HG03025 (cell line): ENCODE results near the gene PORCN.
"Not testable (repeated sequence)": the region's sequence is repeated elsewhere in the genome, so short reads cannot be mapped to it uniquely, and the experiment has no call there.

Source experiments
- ATAC-seq: cut with Tn5 transposase; IDR thresholded peaks from one replicate; pipeline ENCODE4 v1.9.1; 2021; ENCODE audit warnings: mild to moderate bottlenecking, moderate library complexity; ENCODE audit not compliant: unreplicated experiment, low FRiP score

The PORCN gene

DNA sequence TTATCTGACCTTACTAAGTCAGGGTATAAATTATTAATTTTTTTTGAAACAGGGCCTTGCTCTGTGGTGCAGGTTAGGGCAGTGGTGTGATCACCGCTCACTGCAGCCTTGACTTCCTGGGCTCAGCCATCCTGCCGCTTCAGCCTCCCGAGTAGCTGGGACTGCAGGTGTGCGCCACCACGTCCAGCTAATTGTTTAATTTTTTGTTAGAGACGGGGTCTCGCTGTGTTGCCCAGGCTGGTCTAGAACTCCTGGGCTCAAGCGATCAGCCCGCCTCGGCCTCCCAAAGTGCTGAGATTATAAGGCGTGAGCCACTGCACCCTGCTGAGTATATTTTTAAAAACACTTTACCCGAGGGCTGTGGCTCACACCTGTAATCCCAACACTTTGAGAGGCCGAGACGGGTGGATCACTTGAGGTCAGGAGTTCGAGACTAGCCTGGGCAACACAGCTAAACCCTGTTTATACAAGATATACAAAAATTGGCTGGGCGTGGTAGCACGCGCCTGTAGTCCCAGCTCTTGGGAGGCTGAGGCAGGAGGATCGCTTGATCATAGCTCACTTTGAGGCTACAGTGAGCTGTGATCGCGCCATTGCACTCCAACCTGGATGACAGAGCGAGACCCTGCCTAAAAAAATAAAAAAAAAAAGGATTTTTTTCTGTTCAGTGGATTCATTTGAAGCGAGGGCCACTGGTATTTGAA lies 30.0 kb downstream of the PORCN start:
- ATAC-seq: no peak

- peak; percentile 78 for ATAC-seq
Observed at GRCh38 chrX:48539345-48540027, 30.7 kb downstream of the PORCN start, which contains the start of gene TBC1D25. TBC1D25 (plus strand) TSS chrX:48539714; CDS start chrX:48539798, 84 bp downstream.

GRCh38 chrX:48540028-48540375 lies 31.2 kb downstream of the PORCN start:
- peak; percentile 29 for ATAC-seq

DNA sequence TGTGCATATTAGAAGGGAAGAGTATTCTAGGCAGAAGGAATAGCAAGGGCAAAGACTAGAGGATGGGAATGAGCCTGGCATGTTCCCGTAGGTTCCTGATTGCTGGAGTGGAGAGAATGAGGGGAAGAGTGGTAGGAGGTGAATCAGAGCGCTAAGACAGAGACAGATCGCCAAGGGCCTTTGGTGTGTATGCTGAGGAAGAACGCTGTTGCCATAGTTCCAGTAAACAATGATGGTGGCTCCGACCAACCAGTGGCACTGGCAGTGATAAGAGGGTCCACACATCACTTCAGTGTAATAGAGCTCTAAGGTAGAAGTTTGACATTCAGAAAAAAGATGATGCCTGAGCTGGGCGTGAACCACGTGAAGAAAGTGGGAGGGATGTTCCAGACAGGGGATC lies 31.7 kb downstream of the PORCN start:
- ATAC-seq: no peak

DNA sequence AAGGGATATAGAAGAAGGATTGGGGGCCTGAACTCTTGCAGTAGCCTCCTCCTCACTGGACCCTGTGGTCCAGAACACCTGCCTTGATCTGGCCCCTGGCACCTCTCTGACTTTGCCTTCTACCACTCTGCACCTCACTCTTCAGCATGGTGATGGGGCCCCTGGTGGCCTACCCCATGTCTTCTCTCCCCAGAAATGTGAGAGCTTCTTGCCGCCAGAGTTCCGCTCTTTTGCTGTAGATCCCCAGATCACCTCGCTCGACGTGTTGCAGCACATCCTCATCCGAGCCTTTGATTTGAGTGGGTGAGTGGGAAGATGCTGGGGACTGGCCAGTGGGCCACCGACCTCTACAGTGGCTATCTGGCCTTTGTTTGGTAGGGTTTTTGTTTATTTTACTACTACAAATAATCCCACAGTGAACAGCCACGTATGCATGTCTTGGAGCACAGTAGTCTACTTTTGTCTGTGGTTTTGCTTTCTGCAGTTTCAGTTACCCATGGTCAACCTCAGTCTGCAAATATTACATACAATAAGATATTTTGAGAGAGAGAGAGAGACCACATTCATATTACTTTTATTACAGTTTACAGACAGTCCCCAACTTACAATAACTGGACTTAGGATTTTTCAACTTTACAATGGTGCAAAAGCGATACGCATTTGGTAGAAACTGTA lies 32.5 kb downstream of the PORCN start:
- ATAC-seq: no peak

- ATAC-seq: no peak
Observed at GRCh38 chrX:48548871-48549270, 40.1 kb downstream of the PORCN start.

GRCh38 chrX:48555731-48556325 lies 47.0 kb downstream of the PORCN start:
- not testable (repeated sequence) for ATAC-seq

DNA sequence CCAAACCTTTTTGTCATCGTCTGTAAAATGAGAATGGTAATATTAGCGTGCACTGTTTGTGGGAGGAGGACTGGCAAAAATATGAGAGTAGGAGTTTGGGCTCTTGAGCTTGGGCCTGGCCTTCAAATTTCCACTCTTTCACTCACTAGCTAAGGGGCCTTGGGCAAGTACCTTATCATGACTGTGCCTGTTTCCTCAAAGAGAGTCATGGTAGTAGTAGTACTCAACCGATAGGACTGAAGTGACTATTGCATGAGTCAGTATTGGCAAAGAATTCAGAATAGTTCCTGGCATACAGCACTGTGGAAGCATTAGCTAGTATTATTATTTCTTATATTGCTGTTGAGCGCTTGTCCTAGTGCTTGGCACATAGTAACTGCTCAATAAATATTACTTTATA lies 49.5 kb downstream of the PORCN start:
- no peak for ATAC-seq

DNA sequence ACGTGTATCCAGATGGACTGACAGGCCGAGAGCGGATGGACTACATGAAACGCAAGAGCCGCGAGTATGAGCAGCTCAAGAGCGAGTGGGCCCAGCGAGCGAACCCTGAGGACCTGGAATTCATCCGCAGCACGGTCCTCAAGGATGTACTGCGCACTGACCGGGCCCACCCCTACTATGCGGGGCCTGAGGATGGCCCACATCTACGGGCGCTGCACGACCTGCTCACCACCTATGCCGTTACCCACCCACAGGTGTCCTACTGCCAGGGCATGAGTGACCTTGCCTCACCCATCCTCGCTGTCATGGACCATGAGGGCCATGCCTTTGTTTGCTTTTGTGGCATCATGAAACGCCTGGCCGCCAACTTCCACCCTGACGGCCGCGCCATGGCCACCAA lies 50.8 kb downstream of the PORCN start:
- no peak for ATAC-seq

- no peak for ATAC-seq
Observed at GRCh38 chrX:48560056-48560455, 51.3 kb downstream of the PORCN start.

- ATAC-seq: no peak
Observed at GRCh38 chrX:48560681-48561080, 51.9 kb downstream of the PORCN start.

GRCh38 chrX:48569958-48570357 lies 61.2 kb downstream of the PORCN start:
- no peak for ATAC-seq
